H1 (cell line): Measurements from ENCODE around the gene PARS2.

Source experiments
- ATF3 ChIP-seq: IDR thresholded peaks from 2 replicates; pipeline ENCODE4 v1.6.1; 2011; ENCODE audit warnings: low read depth, mild to moderate bottlenecking, low read length; ENCODE audit not compliant: insufficient read depth
- CEBPB ChIP-seq: IDR thresholded peaks from 2 replicates; pipeline ENCODE4 v1.6.1; 2012; ENCODE audit warnings: low read depth, low read length
- CHD2 ChIP-seq: IDR thresholded peaks from 2 replicates; pipeline ENCODE4 v1.6.1; 2012; ENCODE audit warnings: low read length, improper control_type of control experiment
- CTCF ChIP-seq, 3 experiments: IDR thresholded peaks; 1 replicate in 2 of 3; 2 replicates in 1 of 3; pipeline versions ENCODE4 v1.5.1 to v1.6.1; 2011; ENCODE audit warnings: low read length in 3 of 3, mild to moderate bottlenecking in 3 of 3, inconsistent platforms in 2 of 3, low read depth in 1 of 3, moderate library complexity in 1 of 3; ENCODE audit not compliant: insufficient read depth in 1 of 3; ENCODE audit errors: control extremely low read depth in 1 of 3
- EZH2 ChIP-seq: fragments of 200-600 bp; sonication (generic); IDR thresholded peaks from 2 replicates; pipeline ENCODE4 v1.7.1; 2012; ENCODE audit warnings: low read depth, mild to moderate bottlenecking, moderate library complexity, low read length, inconsistent platforms; ENCODE audit not compliant: severe bottlenecking
- HDAC2 ChIP-seq, 2 experiments: fragments of 300-600 bp in 1 of 2; sonication (generic) in 1 of 2; IDR thresholded peaks; 2 replicates each; pipeline ENCODE4 v1.6.1; 2011 to 2012; ENCODE audit warnings: low read depth in 2 of 2, low read length in 2 of 2, mild to moderate bottlenecking in 2 of 2, moderate library complexity in 2 of 2, borderline replicate concordance in 1 of 2, inconsistent platforms in 1 of 2
- JUN ChIP-seq: IDR thresholded peaks from 2 replicates; pipeline ENCODE4 v1.6.1; 2011; ENCODE audit warnings: low read depth, mild to moderate bottlenecking, improper control_type of control experiment, low read length
- POLR2A ChIP-seq, 2 experiments: IDR thresholded peaks; 1 replicate in 1 of 2; 2 replicates in 1 of 2; pipeline ENCODE4 v1.6.1; 2011; ENCODE audit warnings: low read depth in 2 of 2, low read length in 2 of 2, mild to moderate bottlenecking in 2 of 2; ENCODE audit errors: control extremely low read depth in 1 of 2
- RAD21 ChIP-seq, 2 experiments: IDR thresholded peaks in 1 of 2; conservative IDR thresholded peaks in 1 of 2; 2 replicates each; pipeline ENCODE4 v1.6.1; 2011; ENCODE audit warnings: low read depth in 2 of 2, low read length in 2 of 2, improper control_type of control experiment in 1 of 2, inconsistent platforms in 1 of 2, mild to moderate bottlenecking in 1 of 2, moderate library complexity in 1 of 2
- RFX5 ChIP-seq: IDR thresholded peaks from 2 replicates; pipeline ENCODE4 v1.6.1; 2011; ENCODE audit warnings: low read depth, low read length, improper control_type of control experiment, borderline replicate concordance
- SIX5 ChIP-seq: IDR thresholded peaks from 2 replicates; pipeline ENCODE4 v1.6.1; 2011; ENCODE audit warnings: mild to moderate bottlenecking, low read depth, low read length
- SUZ12 ChIP-seq: fragments of 200-600 bp; sonication (generic); IDR thresholded peaks from 2 replicates; pipeline ENCODE4 v1.6.1; 2012; ENCODE audit warnings: mild to moderate bottlenecking, inconsistent platforms, low read length, moderate library complexity, mixed read lengths
- TF ChIP-seq, protein P1 (sequence below): IDR thresholded peaks from 2 replicates; pipeline ENCODE4 v1.6.1; 2011; ENCODE audit warnings: low read length, improper control_type of control experiment

DNA sequence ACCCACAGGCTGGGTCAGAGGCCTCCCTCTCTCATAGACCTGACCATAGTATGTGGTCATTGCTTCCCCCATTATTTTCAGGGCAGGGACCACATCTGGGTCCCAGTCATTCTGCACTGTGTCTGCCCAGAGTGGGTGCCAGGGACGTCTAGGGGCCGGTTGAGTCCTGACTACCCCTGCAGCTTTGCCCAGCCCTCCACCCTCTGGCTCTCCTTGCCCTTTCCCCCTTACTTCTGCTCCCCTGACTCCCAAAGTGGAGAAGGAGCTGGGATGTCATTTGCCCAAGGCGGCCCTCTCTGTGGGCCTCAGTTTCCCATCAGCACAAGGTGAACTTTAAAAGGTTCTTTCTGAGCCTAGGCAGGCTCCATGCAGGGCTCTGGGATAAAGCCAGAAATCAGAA lies 41.1 kb upstream of the PARS2 start:
- TF ChIP-seq, protein P1, sequence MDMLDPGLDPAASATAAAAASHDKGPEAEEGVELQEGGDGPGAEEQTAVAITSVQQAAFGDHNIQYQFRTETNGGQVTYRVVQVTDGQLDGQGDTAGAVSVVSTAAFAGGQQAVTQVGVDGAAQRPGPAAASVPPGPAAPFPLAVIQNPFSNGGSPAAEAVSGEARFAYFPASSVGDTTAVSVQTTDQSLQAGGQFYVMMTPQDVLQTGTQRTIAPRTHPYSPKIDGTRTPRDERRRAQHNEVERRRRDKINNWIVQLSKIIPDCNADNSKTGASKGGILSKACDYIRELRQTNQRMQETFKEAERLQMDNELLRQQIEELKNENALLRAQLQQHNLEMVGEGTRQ, result no peak
- TF ChIP-seq POLR2A (IDR thresholded peaks at IDR 0.05; ENCODE audit: control extremely low read depth in 1 of 2, low read depth in 2 of 2, low read length in 2 of 2) (no peak), CTCF (IDR thresholded peaks at IDR 0.05; ENCODE audit: control extremely low read depth in 1 of 3, insufficient read depth in 1 of 3, low read depth in 1 of 3, low read length in 3 of 3) (no peak), ATF3 (no peak), CEBPB (no peak), HDAC2 (IDR thresholded peaks at IDR 0.05; ENCODE audit: borderline replicate concordance in 1 of 2, low read depth in 2 of 2, low read length in 2 of 2) (no peak), EZH2 (no peak), JUN (no peak), SUZ12 (no peak), CHD2 (no peak), SIX5 (no peak), RAD21 (IDR thresholded peaks at IDR 0.05 in 1 of 2, conservative IDR thresholded peaks at IDR 0.05 in 1 of 2; ENCODE audit: low read depth in 2 of 2, low read length in 2 of 2) (no peak), RFX5 (no peak)
